WERI-Rb-1 (cell line): ENCODE results near the gene LRP11.

Experiments used
- DNase-seq: peaks from one replicate; pipeline ENCODE4 v3.0.0-alpha.2; 2020
- H3K27ac ChIP-seq: fragments of 250-450 bp; sonication (Bioruptor Pico); 2 replicates; pipeline ENCODE4 v1.5.1; 2020; ENCODE audit warnings: mild to moderate bottlenecking, moderate library complexity
- H3K27me3 ChIP-seq: fragments of 250-450 bp; sonication (Bioruptor Pico); 2 replicates; pipeline ENCODE4 v1.5.1; 2021; ENCODE audit warnings: mild to moderate bottlenecking, low read depth, moderate library complexity; ENCODE audit not compliant: insufficient read depth, severe bottlenecking
- H3K36me3 ChIP-seq: fragments of 250-450 bp; sonication (Bioruptor Pico); 2 replicates; pipeline ENCODE4 v1.5.1; 2020; ENCODE audit warnings: mild to moderate bottlenecking, moderate library complexity
- H3K4me3 ChIP-seq: 2 replicates; pipeline ENCODE4 v1.5.1; 2011; ENCODE audit warnings: low read depth, mild to moderate bottlenecking, control low read depth, low read length
- H3K9me3 ChIP-seq: fragments of 250-450 bp; sonication (Bioruptor Pico); 2 replicates; pipeline ENCODE4 v1.5.1; 2021; ENCODE audit warnings: mild to moderate bottlenecking, moderate library complexity; ENCODE audit not compliant: severe bottlenecking
- CTCF ChIP-seq: IDR thresholded peaks from 2 replicates; pipeline ENCODE4 v1.5.1; 2011; ENCODE audit warnings: low read depth, mild to moderate bottlenecking, control low read depth, inconsistent platforms, low read length

The LRP11 gene

DNA sequence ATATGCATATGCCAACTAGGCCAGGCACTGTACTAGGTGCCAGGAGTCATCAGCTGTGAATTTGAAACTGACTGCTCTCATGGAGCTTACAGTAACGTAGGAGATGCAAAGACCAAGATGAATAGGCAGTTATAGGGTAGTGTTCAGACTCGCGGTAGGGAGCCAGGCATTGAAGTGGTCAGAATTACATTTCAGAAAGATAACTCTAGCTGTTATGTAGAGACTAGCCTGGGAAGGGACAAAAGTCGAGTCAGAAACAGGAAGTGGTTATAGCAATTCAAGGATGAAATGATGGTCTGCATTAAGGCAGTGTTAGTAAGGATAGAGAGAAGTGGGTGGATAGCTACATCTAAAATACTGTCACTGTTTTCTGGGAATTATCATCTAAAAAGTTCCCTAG is 58.0 kb downstream of the LRP11 start:
- no peaks in the 10 kb centered on the region for H3K27me3 ChIP-seq
- H3K9me3 ChIP-seq: no peaks in the 10 kb centered on the region
- H3K4me3 ChIP-seq: no peak overlapping the region
- H3K36me3 ChIP-seq: peaks cover 15% of the 10 kb centered on the region
- no peak overlapping the region for H3K27ac ChIP-seq
- no peak for TF ChIP-seq CTCF
- DNase-seq: no peak

GRCh38 chr6:149783551-149783950 is 80.6 kb downstream of the LRP11 start:
- Histone ChIP-seq H3K4me3 (no peak overlapping the region), H3K27ac (no peak overlapping the region), H3K9me3 (no peaks in the 10 kb centered on the region), H3K27me3 (no peaks in the 10 kb centered on the region), H3K36me3 (peaks cover 29% of the 10 kb centered on the region)
- no peak for TF ChIP-seq CTCF
- no peak for DNase-seq

DNA sequence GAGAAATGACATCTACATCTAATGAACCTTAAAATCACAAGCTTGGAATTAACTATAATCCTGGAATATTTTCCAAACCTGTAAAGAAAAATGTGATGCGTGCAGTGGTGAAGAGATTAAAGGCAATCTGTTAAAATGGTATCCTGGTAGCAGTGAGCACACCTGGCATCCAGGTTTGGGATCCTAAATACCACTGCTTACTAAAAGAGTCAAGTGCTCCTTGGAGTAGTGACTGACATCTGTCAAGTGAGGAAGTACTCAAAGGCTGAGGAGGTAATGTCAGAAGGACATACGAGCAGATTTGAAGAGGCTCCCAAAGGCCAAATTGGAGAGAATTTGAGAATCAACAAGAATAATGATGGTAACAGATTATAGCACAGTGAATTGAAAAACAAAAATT is 81.8 kb downstream of the LRP11 start:
- Histone ChIP-seq H3K27me3 (no peaks in the 10 kb centered on the region), H3K27ac (no peak overlapping the region), H3K9me3 (no peaks in the 10 kb centered on the region), H3K36me3 (peaks cover 31% of the 10 kb centered on the region), H3K4me3 (no peak overlapping the region)
- DNase-seq: no peak
- TF ChIP-seq CTCF: no peak

- no peak for DNase-seq
- H3K36me3 ChIP-seq: peaks cover 37% of the 10 kb centered on the region
- no peak for TF ChIP-seq CTCF
Observed at GRCh38 chr6:149781715-149782114, 82.4 kb downstream of the LRP11 start.

DNA sequence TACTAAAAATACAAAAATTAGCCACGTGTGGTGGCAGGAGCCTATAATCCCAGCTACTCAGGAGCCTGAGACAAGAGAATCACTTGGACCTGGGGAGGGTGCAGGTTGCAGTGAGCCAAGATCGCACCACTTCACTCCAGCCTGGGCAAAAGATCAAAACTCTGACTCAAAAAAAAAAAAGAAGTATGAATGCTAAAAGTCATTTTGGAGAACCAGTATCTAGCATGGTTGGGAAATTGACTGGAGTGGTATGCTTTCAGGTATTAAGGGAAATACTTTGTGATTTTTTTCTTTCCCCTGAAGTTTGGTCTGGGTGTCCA is 84.6 kb downstream of the LRP11 start:
- Histone ChIP-seq H3K36me3 (peaks cover 53% of the 10 kb centered on the region), H3K27ac (no peak overlapping the region), H3K4me3 (no peak overlapping the region), H3K27me3 (no peaks in the 10 kb centered on the region), H3K9me3 (no peaks in the 10 kb centered on the region)
- DNase-seq: no peak
- no peak for TF ChIP-seq CTCF

More at GRCh38 chr6:149781715-149782114, 82.4 kb downstream of the LRP11 start:
- Histone ChIP-seq H3K27ac (no peak overlapping the region), H3K4me3 (no peak overlapping the region), H3K9me3 (no peaks in the 10 kb centered on the region), H3K27me3 (no peaks in the 10 kb centered on the region)

DNA sequence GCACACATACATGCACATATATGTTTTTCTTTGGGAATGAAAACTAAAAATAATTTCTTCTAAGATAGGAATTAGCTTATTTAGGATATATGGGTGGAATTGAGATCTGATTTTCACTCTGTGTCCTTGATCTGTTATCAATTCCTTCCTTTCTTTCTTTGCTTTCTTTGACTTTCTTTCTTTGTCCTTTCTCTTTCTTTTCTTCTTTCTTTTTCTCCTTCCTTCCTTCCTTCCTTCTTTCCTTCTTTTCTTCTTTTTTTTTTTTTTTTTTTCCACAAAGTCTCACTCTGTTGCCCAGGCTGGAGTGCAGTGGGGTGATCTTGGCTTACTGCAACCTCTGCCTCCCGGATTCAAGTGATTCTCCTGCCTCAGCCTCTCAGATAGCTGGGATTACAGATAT is 86.5 kb downstream of the LRP11 start:
- no peak for DNase-seq
- TF ChIP-seq CTCF: no peak
- no peak overlapping the region for H3K4me3 ChIP-seq
- H3K36me3 ChIP-seq: peaks cover 55% of the 10 kb centered on the region
- H3K27ac ChIP-seq: no peak overlapping the region
- no peaks in the 10 kb centered on the region for H3K27me3 ChIP-seq
- no peaks in the 10 kb centered on the region for H3K9me3 ChIP-seq
